Psoas muscle (tissue), 8 donors: ENCODE results near the gene DNHD1. TPM values are rescaled to one million over a fixed set of nuclear protein-coding genes. Genes with fewer than 3 reads are reported as not detected.
A peak's percentile ranks its signal among the peaks of the same experiment; 100 is the strongest.

Source experiments
- ATAC-seq, 4 donors: fragments of 200-7000 bp; cut with Tn5 transposase; one replicate each; pipeline ENCODE4 v1.9.1; 2020; ENCODE audit warnings: moderate library complexity in 3 of 4, mild to moderate bottlenecking in 2 of 4
- DNase-seq, 2 donors: peaks; one replicate each; pipeline ENCODE4 v3.0.0-alpha.2; 2020
- H3K27ac ChIP-seq: fragments of 200-600 bp; one replicate; pipeline ENCODE4 v1.8.0; 2022
- H3K27me3 ChIP-seq, 3 donors: fragments of 200-600 bp in 1 of 3; one replicate each; pipeline versions ENCODE4 v1.6.1 to v1.8.0; 2013 to 2022; ENCODE audit warnings: low read length in 2 of 3, mild to moderate bottlenecking in 2 of 3, moderate library complexity in 1 of 3; ENCODE audit not compliant: insufficient read depth in 3 of 3
- H3K36me3 ChIP-seq, 2 donors: fragments of 200-600 bp in 1 of 2; one replicate each; pipeline versions ENCODE4 v1.6.1 to v1.8.0; 2013 to 2022; ENCODE audit warnings: low read depth in 1 of 2, mild to moderate bottlenecking in 1 of 2, moderate library complexity in 1 of 2; ENCODE audit not compliant: insufficient read depth in 1 of 2
- H3K4me1 ChIP-seq: fragments of 200-600 bp; one replicate; pipeline ENCODE4 v1.8.0; 2022
- H3K4me3 ChIP-seq: fragments of 200-600 bp; one replicate; pipeline ENCODE4 v1.8.0; 2022; ENCODE audit warnings: mild to moderate bottlenecking
- H3K9me3 ChIP-seq: fragments of 200-600 bp; one replicate; pipeline ENCODE4 v1.8.0; 2022
- CTCF ChIP-seq: fragments of 200-600 bp; IDR thresholded peaks from one replicate; pipeline ENCODE4 v1.8.0; 2022; ENCODE audit warnings: antibody characterized with exemption
- WGBS, 3 donors: extraction: QIAGEN DNeasy Blood & Tissue Kit; methylation state at CpG; one replicate each; pipeline versions ENCODE4 v1.1.6 to v1.1.7; 2013; 5-methylcytosine and 5-hydroxymethylcytosine counted together
- intact Hi-C, 2 donors: fragments of 100-400 bp; cut with DNase I; formaldehyde crosslinking; loops; one replicate each; pipeline versions ENCODE4 v1.11.0 to v1.14.2; 2022
- polyA plus RNA-seq, 3 donors: library from polyadenylated mRNA; stranded (reverse); fragments of 200-250 nt; gene quantifications; one replicate each; pipeline ENCODE4 v1.2.3, GENCODE V29; 2013
- total RNA-seq, 4 donors: library from RNA; stranded (reverse); fragmentation: NEBNext Ultra II Directional in 2 of 4; extraction: Animal tissue kit (Norgen Biotek cat#: 25700) in 2 of 4; gene quantifications; one replicate each; pipeline versions ENCODE4 v1.2.1 to v1.2.4, GENCODE V29; 2021 to 2023
- donor health status: healthy with polysubstance abuse.
- donor health status: DM: no; HTN: no; CAD: no; lungs with moderate emphysema.
- donor health status: Bipolar disorder and iron deficiency.
- donor health status: healthy.
- donor health status: DM: yes; HTN: yes; CAD: no.
- donor health status: DM: no; HTN: no; CAD: no.
- donor health status: DM: no; HTN: no; CAD: no.
- donor health status: DM: yes; HTN: yes; CAD: no.

The DNHD1 gene
- total and polyA plus RNA-seq, 7 donors = 2.0 to 9.0 (median 3.4) TPM

GRCh38 chr11:6610591-6610990 is 113.5 kb downstream of the DNHD1 start:
- intact Hi-C loops = loop anchor here (5.0 to 10.0 kb wide), 2 partner anchors 128 to 376 kb away; partner anchors contain the start of genes ARFIP2 (in 1 of the 2), CNGA4 (in 1 of the 2), FHIP1B (in 1 of the 2) and TIMM10B (in 1 of the 2)
- Histone ChIP-seq H3K36me3 (peaks cover 16 to 62% of the 10 kb centered on the region in 2 donors), H3K27me3 (no peaks in the 10 kb centered on the region), H3K27ac (peak overlapping the region; percentile 100), H3K9me3 (no peaks in the 10 kb centered on the region), H3K4me1 (peaks cover 48% of the 10 kb centered on the region), H3K4me3 (peak overlapping the region; percentile 80)
- WGBS, 3 donors = 85 to 92% (median 86%) methylated on average over 6 of the region's 6 CpGs
- DNase-seq (no peak), ATAC-seq (no peak)
- no peak for TF ChIP-seq CTCF

- Histone ChIP-seq H3K27me3 (no peaks in the 10 kb centered on the region), H3K27ac (peak overlapping the region; percentile 100), H3K4me3 (peak overlapping the region; percentile 80), H3K9me3 (no peaks in the 10 kb centered on the region), H3K36me3 (peaks cover 16 to 69% of the 10 kb centered on the region in 2 donors), H3K4me1 (peaks cover 41% of the 10 kb centered on the region)
- 10 to 16% (median 10%) methylated on average over 27 to 39 of the region's 39 CpGs for WGBS, 3 donors
- TF ChIP-seq CTCF = no peak
- ATAC-seq (peak in 3 of 4 donors; percentile 5 to 12 (median 6)), DNase-seq (peak; percentile 57 to 77)
- intact Hi-C loops = loop anchor here (5.0 to 10.0 kb wide), 2 partner anchors 129 to 377 kb away; partner anchors contain the start of genes ARFIP2 (in 1 of the 2), CNGA4 (in 1 of the 2), FHIP1B (in 1 of the 2) and TIMM10B (in 1 of the 2)
Observed at GRCh38 chr11:6611092-6611962, 114.2 kb downstream of the DNHD1 start.

- DNase-seq = no peak
- Histone ChIP-seq H3K4me3 (peak overlapping the region; percentile 80), H3K4me1 (peaks cover 35% of the 10 kb centered on the region), H3K27ac (peak overlapping the region; percentile 100), H3K27me3 (no peaks in the 10 kb centered on the region), H3K9me3 (no peaks in the 10 kb centered on the region), H3K36me3 (peaks cover 16 to 74% of the 10 kb centered on the region in 2 donors)
- intact Hi-C loops = loop anchor here (5.0 to 10.0 kb wide), 2 partner anchors 130 to 377 kb away; partner anchors contain the start of genes ARFIP2 (in 1 of the 2), CNGA4 (in 1 of the 2), FHIP1B (in 1 of the 2) and TIMM10B (in 1 of the 2)
- 0% methylated on average over 12 to 36 of the region's 36 CpGs for WGBS, 3 donors
- no peak for ATAC-seq
- TF ChIP-seq CTCF = no peak
Observed at GRCh38 chr11:6611963-6612212, 114.8 kb downstream of the DNHD1 start.

- DNase-seq = peak; percentile 98 to 99
Observed at GRCh38 chr11:6612213-6613041, 115.3 kb downstream of the DNHD1 start, which contains the start of gene TAF10. Gene TAF10, minus strand, starts transcription at chr11:6612216. Its CDS starts 27 bp downstream, at chr11:6612189.

More at GRCh38 chr11:6612213-6613041, 115.3 kb downstream of the DNHD1 start, which contains the start of gene TAF10:
- Histone ChIP-seq H3K27me3 (no peaks in the 10 kb centered on the region), H3K4me3 (peak within 1 kb of the TSS; percentile 80), H3K36me3 (peaks cover 16 to 75% of the 10 kb centered on the region in 2 donors), H3K9me3 (no peaks in the 10 kb centered on the region), H3K4me1 (peaks cover 30% of the 10 kb centered on the region), H3K27ac (peak within 1 kb of the TSS; percentile 100)
- intact Hi-C loops = loop anchor here (5.0 to 10.0 kb wide), 2 partner anchors 130 to 378 kb away; partner anchors contain the start of genes ARFIP2 (in 1 of the 2), CNGA4 (in 1 of the 2), FHIP1B (in 1 of the 2) and TIMM10B (in 1 of the 2)
- 0 to 1% (median 1%) methylated on average over 42 to 51 of the region's 51 CpGs for WGBS, 3 donors
- ATAC-seq = peak; percentile 92 to 96 (median 93)
- peak; percentile 42 for TF ChIP-seq CTCF
